HL-60 (cell line): ENCODE results near the gene MYO1E.
A peak's percentile ranks its signal among the peaks of the same experiment; 100 is the strongest.

Source experiments
- DNase-seq, 2 experiments: peaks; one replicate each; pipeline ENCODE4 v3.0.0-alpha.2; 2010 to 2020; ENCODE audit warnings: low read depth in 1 of 2, low spot score in 1 of 2
- H3K27ac ChIP-seq: fragments of 250-450 bp; sonication (Bioruptor Pico); replicated peaks from 2 replicates; pipeline ENCODE4 v1.5.1; 2020; ENCODE audit warnings: mild to moderate bottlenecking, moderate library complexity
- H3K27me3 ChIP-seq: fragments of 250-450 bp; sonication (Bioruptor Pico); 2 replicates; pipeline ENCODE4 v1.5.1; 2021; ENCODE audit warnings: mild to moderate bottlenecking, moderate library complexity; ENCODE audit not compliant: insufficient read depth, poor library complexity, severe bottlenecking
- H3K4me3 ChIP-seq: replicated peaks from 2 replicates; pipeline ENCODE4 v1.5.1; 2011; ENCODE audit warnings: mild to moderate bottlenecking, control low read depth, low read length; ENCODE audit not compliant: insufficient read depth
- GABPA ChIP-seq: IDR thresholded peaks from 2 replicates; pipeline ENCODE4 v1.6.1; 2012; ENCODE audit warnings: low read depth
- POLR2AphosphoS5 ChIP-seq: IDR thresholded peaks from 2 replicates; pipeline ENCODE4 v1.6.1; 2012; ENCODE audit warnings: low read depth
- SPI1 ChIP-seq: IDR thresholded peaks from 2 replicates; pipeline ENCODE4 v1.6.1; 2012; ENCODE audit warnings: low read depth, mild to moderate bottlenecking, borderline replicate concordance
- TF ChIP-seq, protein P1 (sequence below): IDR thresholded peaks from 2 replicates; pipeline ENCODE4 v1.6.1; 2012; ENCODE audit warnings: low read depth; ENCODE audit not compliant: insufficient replicate concordance
- TF ChIP-seq, protein P2 (sequence below): IDR thresholded peaks from one replicate; pipeline ENCODE4 v1.5.1; 2011; ENCODE audit warnings: low read length, control low read depth, inconsistent platforms; ENCODE audit not compliant: insufficient read depth

The MYO1E gene

DNA sequence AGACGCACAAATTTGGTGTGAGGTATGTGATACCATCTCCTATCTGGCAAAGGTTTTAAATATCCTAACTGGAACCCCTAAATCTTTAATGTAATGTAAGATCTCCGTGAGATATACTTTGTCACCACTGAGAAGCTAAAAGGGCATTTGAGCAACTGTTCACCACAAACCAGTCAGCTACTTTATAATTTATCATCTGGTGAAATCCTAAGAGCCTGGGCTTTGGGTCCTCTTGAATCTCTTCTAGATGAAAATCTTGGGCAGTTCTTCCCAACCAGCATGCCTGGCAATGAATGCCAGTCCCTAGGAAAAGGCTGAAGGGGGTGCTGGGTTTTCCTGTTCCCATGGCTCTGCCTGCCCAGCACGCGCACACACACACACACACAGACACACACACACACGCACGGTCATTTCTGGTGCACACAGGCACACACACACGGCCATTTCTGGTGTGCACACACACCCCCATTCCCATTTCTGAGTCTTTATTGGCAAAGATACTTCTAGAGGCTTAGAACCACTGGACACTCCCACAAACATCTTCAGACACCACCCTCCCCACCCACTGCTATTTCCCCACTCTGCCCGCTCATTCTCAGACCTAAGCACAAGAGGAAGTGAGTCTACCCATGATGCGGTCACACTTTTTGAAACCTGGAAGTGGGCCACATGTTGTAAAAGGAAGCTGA lies 72.6 kb downstream of the MYO1E start:
- peak; percentile 54; the same call in 1 of the 2 replicates for TF ChIP-seq POLR2AphosphoS5
- TF ChIP-seq GABPA, result peak; percentile 27; the same call in 1 of the 2 replicates
- TF ChIP-seq, protein P1, sequence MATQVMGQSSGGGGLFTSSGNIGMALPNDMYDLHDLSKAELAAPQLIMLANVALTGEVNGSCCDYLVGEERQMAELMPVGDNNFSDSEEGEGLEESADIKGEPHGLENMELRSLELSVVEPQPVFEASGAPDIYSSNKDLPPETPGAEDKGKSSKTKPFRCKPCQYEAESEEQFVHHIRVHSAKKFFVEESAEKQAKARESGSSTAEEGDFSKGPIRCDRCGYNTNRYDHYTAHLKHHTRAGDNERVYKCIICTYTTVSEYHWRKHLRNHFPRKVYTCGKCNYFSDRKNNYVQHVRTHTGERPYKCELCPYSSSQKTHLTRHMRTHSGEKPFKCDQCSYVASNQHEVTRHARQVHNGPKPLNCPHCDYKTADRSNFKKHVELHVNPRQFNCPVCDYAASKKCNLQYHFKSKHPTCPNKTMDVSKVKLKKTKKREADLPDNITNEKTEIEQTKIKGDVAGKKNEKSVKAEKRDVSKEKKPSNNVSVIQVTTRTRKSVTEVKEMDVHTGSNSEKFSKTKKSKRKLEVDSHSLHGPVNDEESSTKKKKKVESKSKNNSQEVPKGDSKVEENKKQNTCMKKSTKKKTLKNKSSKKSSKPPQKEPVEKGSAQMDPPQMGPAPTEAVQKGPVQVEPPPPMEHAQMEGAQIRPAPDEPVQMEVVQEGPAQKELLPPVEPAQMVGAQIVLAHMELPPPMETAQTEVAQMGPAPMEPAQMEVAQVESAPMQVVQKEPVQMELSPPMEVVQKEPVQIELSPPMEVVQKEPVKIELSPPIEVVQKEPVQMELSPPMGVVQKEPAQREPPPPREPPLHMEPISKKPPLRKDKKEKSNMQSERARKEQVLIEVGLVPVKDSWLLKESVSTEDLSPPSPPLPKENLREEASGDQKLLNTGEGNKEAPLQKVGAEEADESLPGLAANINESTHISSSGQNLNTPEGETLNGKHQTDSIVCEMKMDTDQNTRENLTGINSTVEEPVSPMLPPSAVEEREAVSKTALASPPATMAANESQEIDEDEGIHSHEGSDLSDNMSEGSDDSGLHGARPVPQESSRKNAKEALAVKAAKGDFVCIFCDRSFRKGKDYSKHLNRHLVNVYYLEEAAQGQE, result peak; percentile 16
- TF ChIP-seq, protein P2, sequence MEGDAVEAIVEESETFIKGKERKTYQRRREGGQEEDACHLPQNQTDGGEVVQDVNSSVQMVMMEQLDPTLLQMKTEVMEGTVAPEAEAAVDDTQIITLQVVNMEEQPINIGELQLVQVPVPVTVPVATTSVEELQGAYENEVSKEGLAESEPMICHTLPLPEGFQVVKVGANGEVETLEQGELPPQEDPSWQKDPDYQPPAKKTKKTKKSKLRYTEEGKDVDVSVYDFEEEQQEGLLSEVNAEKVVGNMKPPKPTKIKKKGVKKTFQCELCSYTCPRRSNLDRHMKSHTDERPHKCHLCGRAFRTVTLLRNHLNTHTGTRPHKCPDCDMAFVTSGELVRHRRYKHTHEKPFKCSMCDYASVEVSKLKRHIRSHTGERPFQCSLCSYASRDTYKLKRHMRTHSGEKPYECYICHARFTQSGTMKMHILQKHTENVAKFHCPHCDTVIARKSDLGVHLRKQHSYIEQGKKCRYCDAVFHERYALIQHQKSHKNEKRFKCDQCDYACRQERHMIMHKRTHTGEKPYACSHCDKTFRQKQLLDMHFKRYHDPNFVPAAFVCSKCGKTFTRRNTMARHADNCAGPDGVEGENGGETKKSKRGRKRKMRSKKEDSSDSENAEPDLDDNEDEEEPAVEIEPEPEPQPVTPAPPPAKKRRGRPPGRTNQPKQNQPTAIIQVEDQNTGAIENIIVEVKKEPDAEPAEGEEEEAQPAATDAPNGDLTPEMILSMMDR, result no peak
- TF ChIP-seq SPI1, result peak; percentile 99
- H3K27ac ChIP-seq, result no peak overlapping the region
- peak; percentile 94 to 97 for DNase-seq
- H3K4me3 ChIP-seq, result no peak overlapping the region
- no peaks in the 10 kb centered on the region for H3K27me3 ChIP-seq

DNA sequence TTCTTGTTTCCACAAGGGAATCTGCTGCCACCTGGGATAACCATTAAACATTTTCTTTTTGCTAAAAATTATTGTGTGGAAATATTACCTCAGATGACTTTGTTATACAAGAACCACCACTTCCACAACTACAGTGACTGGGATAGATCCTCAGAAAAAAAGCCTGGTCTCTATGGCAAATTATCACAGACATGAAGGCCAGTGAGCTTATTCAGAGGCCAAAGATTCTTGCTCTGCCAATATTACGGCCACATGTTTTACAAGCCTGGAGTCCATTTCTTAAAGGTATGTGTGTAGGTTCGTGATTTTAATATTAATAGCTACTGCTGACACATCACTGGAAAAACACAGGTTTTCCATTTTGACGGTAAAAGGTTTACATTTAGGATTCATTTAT lies 73.8 kb downstream of the MYO1E start:
- TF ChIP-seq SPI1, result no peak
- TF ChIP-seq, protein P1, result no peak
- TF ChIP-seq, protein P2, result no peak
- no peak for TF ChIP-seq POLR2AphosphoS5
- TF ChIP-seq GABPA, result no peak
- H3K27ac ChIP-seq, result no peak overlapping the region
- no peak overlapping the region for H3K4me3 ChIP-seq
- no peaks in the 10 kb centered on the region for H3K27me3 ChIP-seq
- DNase-seq, result no peak

DNA sequence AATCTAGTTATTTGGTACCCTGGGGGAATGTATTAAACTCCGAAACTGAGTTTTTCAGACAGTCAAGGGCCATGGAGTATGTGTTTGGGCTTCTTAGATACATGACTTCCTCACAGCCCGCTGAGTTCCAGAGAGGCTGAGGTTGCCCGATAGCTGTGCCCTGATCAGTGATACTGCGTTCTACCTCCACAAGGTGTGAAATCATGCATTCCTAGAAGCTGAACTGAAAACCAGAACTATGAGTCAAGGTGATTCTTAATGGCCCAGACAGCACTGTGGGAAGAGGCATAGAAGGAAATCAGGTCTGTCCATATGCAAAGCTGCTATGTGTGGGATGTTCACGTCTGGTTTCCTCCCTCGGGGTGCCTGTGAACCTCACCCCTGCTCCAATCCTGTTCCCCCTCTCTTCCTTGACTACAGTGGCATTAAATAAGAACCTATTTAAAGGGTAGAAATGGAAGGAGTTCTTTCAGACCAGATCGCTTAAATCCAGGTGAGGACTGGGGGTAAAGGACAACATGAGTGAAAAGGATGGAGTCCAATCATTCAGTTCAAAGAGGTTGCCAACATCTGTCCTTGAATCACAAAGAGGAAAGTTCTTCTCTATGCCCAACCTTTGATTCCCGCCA lies 74.3 kb downstream of the MYO1E start:
- H3K27me3 ChIP-seq, result no peaks in the 10 kb centered on the region
- no peak overlapping the region for H3K27ac ChIP-seq
- TF ChIP-seq POLR2AphosphoS5 (no peak), SPI1 (no peak), GABPA (no peak)
- TF ChIP-seq, protein P1, result no peak
- TF ChIP-seq, protein P2, result no peak
- no peak for DNase-seq
- H3K4me3 ChIP-seq, result no peak overlapping the region
